Measurements from ENCODE around the gene MVB12B. TPM values are rescaled to one million over a fixed set of nuclear protein-coding genes. Genes with fewer than 3 reads are reported as not detected.

MVB12B gene
- total and polyA plus RNA-seq, 2 of the 4 experiments (the other 2 are of a cell fraction) = 2.0 to 4.0 TPM

DNA sequence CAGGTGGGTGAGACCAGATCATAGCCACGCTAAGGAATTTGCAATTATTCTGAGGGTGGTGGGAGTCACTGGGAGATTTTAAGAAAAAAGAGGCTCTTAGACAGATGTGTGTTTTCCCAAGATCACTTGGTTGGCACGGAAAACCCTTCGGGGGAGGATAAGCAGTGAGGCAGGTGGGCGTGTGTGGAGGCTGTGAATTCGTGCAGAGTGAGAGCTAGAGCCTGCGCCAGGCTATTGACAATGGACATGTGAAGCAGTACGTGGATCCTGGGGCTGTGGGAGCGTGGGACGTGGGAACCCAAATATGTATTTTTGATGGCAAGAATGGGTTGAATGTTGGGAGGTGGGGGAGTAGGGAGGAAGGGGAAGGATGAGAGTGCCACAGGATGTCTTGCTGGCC, 19.4 kb downstream of the MVB12B start:
- no peaks in the 10 kb centered on the region for H3K9me3 ChIP-seq (ENCODE audit: control insufficient read depth, insufficient read depth, low read length)

More for the DNA sequence above, 19.4 kb downstream of the MVB12B start:
- Histone ChIP-seq H2AK9ac (replicated peaks; ENCODE audit: low read depth, low read length, poor library complexity) (no peak overlapping the region), H3K36me3 (ENCODE audit: control insufficient read depth, insufficient read depth, low read length) (peaks cover 4% of the 10 kb centered on the region), H3K27me3 (ENCODE audit: control insufficient read depth, insufficient read depth, low read length) (no peaks in the 10 kb centered on the region), H4K8ac (ENCODE audit: low read depth in 2 of 2, low read length in 2 of 2) (no peak overlapping the region), H3K79me1 (ENCODE audit: low read depth in 1 of 2, low read length in 2 of 2) (no peaks in the 10 kb centered on the region), H4K91ac (ENCODE audit: insufficient read depth, low read depth, low read length) (no peak overlapping the region), H3K9me1 (ENCODE audit: insufficient read depth, low read length) (no peaks in the 10 kb centered on the region; the same call in 1 of the 2 replicates), H3K27ac (ENCODE audit: insufficient read depth, low read length) (no peak overlapping the region), H3K4me1 (ENCODE audit: control insufficient read depth, insufficient read depth, low read length) (peaks cover 3% of the 10 kb centered on the region), H3K4ac (ENCODE audit: low read depth, low read length) (no peak overlapping the region), H3K4me3 (ENCODE audit: insufficient read depth, low read depth, low read length) (no peak overlapping the region), H4K5ac (ENCODE audit: low read depth, low read length) (no peak overlapping the region), H2BK20ac (ENCODE audit: low read depth, low read length) (no peak overlapping the region), H4K20me1 (ENCODE audit: insufficient read depth, low read length) (peaks cover 3% of the 10 kb centered on the region; the same call in 1 of the 2 replicates), H2AK5ac (ENCODE audit: low read depth, low read length) (no peak overlapping the region), H2AFZ (replicated peaks; ENCODE audit: low read length, poor library complexity) (no peak overlapping the region), H3K9ac (ENCODE audit: low read depth, low read length) (no peak overlapping the region), H3K4me2 (ENCODE audit: low read depth, low read length) (no peak overlapping the region), H3K14ac (replicated peaks; ENCODE audit: low read depth, low read length) (no peak overlapping the region), H3K56ac (ENCODE audit: extremely low read depth, insufficient read depth, low read length) (no peak overlapping the region), H3K23ac (ENCODE audit: low read depth, low read length) (no peak overlapping the region), H2BK120ac (ENCODE audit: low read depth, low read length) (no peak overlapping the region), H3K18ac (ENCODE audit: low read depth, low read length) (no peak overlapping the region), H2BK5ac (ENCODE audit: low read depth, low read length, poor library complexity, severe bottlenecking) (no peak overlapping the region), H2BK15ac (ENCODE audit: low read depth, low read length) (no peak overlapping the region)
- no CpG with 5 or more reads among the region's 9 CpGs for WGBS, 2 experiments (ENCODE audit: extremely low coverage in 2 of 2, insufficient read length in 1 of 2)
- dilution Hi-C loops (cut with HindIII; ENCODE audit: low sequenced_read_pairs, unreplicated experiment) (no loop called here), intact Hi-C loops (cut with micrococcal nuclease) (no loop called here), in situ Hi-C loops (cut with MboI; ENCODE audit: low sequenced_read_pairs) (no loop called here)
- no peak for TF ChIP-seq CHD1 (IDR thresholded peaks at IDR 0.05; ENCODE audit: low read depth, low read length)
- no peak for TF ChIP-seq RAD21 (IDR thresholded peaks at IDR 0.05; ENCODE audit: low read length)
- no peak for TF ChIP-seq SMC3 (IDR thresholded peaks at IDR 0.05; ENCODE audit: low read depth, low read length)
- TF ChIP-seq, protein P1, sequence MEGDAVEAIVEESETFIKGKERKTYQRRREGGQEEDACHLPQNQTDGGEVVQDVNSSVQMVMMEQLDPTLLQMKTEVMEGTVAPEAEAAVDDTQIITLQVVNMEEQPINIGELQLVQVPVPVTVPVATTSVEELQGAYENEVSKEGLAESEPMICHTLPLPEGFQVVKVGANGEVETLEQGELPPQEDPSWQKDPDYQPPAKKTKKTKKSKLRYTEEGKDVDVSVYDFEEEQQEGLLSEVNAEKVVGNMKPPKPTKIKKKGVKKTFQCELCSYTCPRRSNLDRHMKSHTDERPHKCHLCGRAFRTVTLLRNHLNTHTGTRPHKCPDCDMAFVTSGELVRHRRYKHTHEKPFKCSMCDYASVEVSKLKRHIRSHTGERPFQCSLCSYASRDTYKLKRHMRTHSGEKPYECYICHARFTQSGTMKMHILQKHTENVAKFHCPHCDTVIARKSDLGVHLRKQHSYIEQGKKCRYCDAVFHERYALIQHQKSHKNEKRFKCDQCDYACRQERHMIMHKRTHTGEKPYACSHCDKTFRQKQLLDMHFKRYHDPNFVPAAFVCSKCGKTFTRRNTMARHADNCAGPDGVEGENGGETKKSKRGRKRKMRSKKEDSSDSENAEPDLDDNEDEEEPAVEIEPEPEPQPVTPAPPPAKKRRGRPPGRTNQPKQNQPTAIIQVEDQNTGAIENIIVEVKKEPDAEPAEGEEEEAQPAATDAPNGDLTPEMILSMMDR (conservative IDR thresholded peaks at IDR 0.05; ENCODE audit: low read depth, low read length) = no peak
- TF ChIP-seq, protein P2, sequence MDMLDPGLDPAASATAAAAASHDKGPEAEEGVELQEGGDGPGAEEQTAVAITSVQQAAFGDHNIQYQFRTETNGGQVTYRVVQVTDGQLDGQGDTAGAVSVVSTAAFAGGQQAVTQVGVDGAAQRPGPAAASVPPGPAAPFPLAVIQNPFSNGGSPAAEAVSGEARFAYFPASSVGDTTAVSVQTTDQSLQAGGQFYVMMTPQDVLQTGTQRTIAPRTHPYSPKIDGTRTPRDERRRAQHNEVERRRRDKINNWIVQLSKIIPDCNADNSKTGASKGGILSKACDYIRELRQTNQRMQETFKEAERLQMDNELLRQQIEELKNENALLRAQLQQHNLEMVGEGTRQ (IDR thresholded peaks at IDR 0.05; ENCODE audit: low read depth, low read length) = no peak
- no peak for TF ChIP-seq FOS (IDR thresholded peaks at IDR 0.05; ENCODE audit: low read depth, low read length)
- TF ChIP-seq MAZ (IDR thresholded peaks at IDR 0.05; ENCODE audit: borderline replicate concordance, low read depth, low read length) = no peak
- no peak for TF ChIP-seq RCOR1 (IDR thresholded peaks at IDR 0.05; ENCODE audit: insufficient replicate concordance, low read length)
- TF ChIP-seq, protein P3, sequence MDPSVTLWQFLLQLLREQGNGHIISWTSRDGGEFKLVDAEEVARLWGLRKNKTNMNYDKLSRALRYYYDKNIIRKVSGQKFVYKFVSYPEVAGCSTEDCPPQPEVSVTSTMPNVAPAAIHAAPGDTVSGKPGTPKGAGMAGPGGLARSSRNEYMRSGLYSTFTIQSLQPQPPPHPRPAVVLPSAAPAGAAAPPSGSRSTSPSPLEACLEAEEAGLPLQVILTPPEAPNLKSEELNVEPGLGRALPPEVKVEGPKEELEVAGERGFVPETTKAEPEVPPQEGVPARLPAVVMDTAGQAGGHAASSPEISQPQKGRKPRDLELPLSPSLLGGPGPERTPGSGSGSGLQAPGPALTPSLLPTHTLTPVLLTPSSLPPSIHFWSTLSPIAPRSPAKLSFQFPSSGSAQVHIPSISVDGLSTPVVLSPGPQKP (IDR thresholded peaks at IDR 0.05; ENCODE audit: borderline replicate concordance, low read depth, low read length) = no peak
- no peak for TF ChIP-seq CEBPB (IDR thresholded peaks at IDR 0.05; ENCODE audit: low read depth, low read length)
- no peak for TF ChIP-seq BHLHE40 (IDR thresholded peaks at IDR 0.05; ENCODE audit: low read depth, low read length)
- ChIA-PET POLR2A (ENCODE audit: unreplicated experiment) (no interaction called here), CTCF (no interaction called here)
- no TSS peak for BruUV-seq (replicated peaks)
- DNase-seq (no peak), ATAC-seq (ENCODE audit: low read depth) (no peak)
